Fibroblast of lung (primary cell): ENCODE data around the gene LIN37.

Experiments used
- EZH2 ChIP-seq: IDR thresholded peaks from 2 replicates; pipeline ENCODE4 v1.5.1; 2012; ENCODE audit warnings: low read length, control low read depth, mild to moderate bottlenecking; ENCODE audit errors: missing control alignments
- TF ChIP-seq, protein P1 (sequence below), 2 donors: IDR thresholded peaks in 1 of 2; conservative IDR thresholded peaks in 1 of 2; 1 replicate in 1 of 2; 2 replicates in 1 of 2; pipeline ENCODE4 v1.5.1; 2011 to 2012; ENCODE audit warnings: low read length in 2 of 2, control low read depth in 1 of 2, inconsistent platforms in 1 of 2, low read depth in 1 of 2, mild to moderate bottlenecking in 1 of 2

DNA sequence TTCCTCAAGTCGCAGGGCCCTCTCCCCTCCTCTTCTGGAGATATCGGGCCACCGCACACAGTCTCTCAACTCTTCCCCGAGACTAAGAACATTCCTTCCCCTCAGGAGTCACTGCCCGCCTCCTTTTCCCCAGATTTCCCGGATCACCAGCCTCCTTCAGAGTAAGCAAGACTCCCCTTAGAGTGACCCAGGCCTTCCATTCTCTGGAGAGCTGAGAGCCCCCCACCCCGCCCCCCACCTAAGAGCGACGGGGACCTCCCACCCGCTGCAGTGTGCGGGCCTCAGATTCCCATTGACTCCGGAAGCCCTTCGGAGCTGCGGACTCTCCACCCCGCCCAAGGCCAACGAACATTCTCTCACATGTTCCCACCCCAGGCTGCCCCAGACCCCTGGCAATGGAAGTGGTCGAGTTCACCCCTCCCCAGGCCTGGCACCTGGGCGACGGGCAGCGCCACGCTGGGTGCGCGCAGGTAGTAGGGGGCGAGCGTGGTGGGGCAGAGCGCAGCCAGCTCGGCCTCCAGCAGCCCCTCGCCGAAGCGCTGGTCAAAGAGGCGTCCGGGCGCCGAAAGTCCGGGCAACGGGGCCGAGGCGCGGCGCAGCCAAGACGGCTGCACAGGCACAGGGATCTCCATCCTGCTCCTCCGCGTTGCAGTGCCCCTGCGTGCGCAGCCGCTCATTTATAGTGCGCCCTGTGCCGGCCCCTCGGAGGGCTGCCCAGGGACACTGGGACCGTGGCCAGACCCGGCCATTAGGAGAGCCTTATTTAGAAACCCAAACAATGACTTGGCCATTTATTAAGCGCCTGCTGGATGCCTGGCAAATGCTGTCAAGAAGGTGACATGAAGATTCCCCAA lies 8.2 kb downstream of the LIN37 start, which contains the start of gene HSPB6:
- TF ChIP-seq, protein P1, sequence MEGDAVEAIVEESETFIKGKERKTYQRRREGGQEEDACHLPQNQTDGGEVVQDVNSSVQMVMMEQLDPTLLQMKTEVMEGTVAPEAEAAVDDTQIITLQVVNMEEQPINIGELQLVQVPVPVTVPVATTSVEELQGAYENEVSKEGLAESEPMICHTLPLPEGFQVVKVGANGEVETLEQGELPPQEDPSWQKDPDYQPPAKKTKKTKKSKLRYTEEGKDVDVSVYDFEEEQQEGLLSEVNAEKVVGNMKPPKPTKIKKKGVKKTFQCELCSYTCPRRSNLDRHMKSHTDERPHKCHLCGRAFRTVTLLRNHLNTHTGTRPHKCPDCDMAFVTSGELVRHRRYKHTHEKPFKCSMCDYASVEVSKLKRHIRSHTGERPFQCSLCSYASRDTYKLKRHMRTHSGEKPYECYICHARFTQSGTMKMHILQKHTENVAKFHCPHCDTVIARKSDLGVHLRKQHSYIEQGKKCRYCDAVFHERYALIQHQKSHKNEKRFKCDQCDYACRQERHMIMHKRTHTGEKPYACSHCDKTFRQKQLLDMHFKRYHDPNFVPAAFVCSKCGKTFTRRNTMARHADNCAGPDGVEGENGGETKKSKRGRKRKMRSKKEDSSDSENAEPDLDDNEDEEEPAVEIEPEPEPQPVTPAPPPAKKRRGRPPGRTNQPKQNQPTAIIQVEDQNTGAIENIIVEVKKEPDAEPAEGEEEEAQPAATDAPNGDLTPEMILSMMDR (conservative IDR thresholded peaks at IDR 0.05 in 1 of 2, IDR thresholded peaks at IDR 0.05 in 1 of 2; ENCODE audit: low read depth in 1 of 2, low read length in 2 of 2), result no peak
- TF ChIP-seq EZH2, result no peak
